HEK293 (cell line): ENCODE results near the gene LSMEM2.

ENCODE experiments used
- GLIS1 ChIP-seq: fragments of 450-650 bp; formaldehyde crosslinking; IDR thresholded peaks from 2 replicates; pipeline ENCODE4 v1.5.1; 2016; ENCODE audit warnings: missing biosample characterization, missing genetic modification characterization
- KLF10 ChIP-seq: fragments of 450-650 bp; IDR thresholded peaks from 2 replicates; pipeline ENCODE4 v1.5.1; 2018; ENCODE audit warnings: missing biosample characterization, mild to moderate bottlenecking, missing genetic modification characterization
- KLF16 ChIP-seq: fragments of 450-650 bp; formaldehyde crosslinking; IDR thresholded peaks from 2 replicates; pipeline ENCODE4 v1.5.1; 2017; ENCODE audit warnings: missing biosample characterization, missing genetic modification characterization
- KLF9 ChIP-seq: fragments of 450-650 bp; formaldehyde crosslinking; IDR thresholded peaks from 2 replicates; pipeline ENCODE4 v1.5.1; 2016; ENCODE audit warnings: missing biosample characterization, missing genetic modification characterization, low read depth
- MZF1 ChIP-seq: fragments of 450-650 bp; formaldehyde crosslinking; IDR thresholded peaks from 2 replicates; pipeline ENCODE4 v1.5.1; 2017; ENCODE audit warnings: missing biosample characterization, missing genetic modification characterization, borderline replicate concordance
- SP2 ChIP-seq: fragments of 450-650 bp; formaldehyde crosslinking; IDR thresholded peaks from 2 replicates; pipeline ENCODE4 v1.5.1; 2016; ENCODE audit warnings: missing biosample characterization, missing genetic modification characterization
- ZBTB26 ChIP-seq: fragments of 450-650 bp; formaldehyde crosslinking; optimal IDR thresholded peaks from 2 replicates; pipeline ENCODE3; 2016; ENCODE audit warnings: missing biosample characterization, mild to moderate bottlenecking, missing genetic modification characterization
- ZBTB44 ChIP-seq: fragments of 450-650 bp; IDR thresholded peaks from 2 replicates; pipeline ENCODE4 v1.5.1; 2018; ENCODE audit warnings: missing biosample characterization, mild to moderate bottlenecking, missing genetic modification characterization
- ZBTB48 ChIP-seq: fragments of 450-650 bp; formaldehyde crosslinking; IDR thresholded peaks from 2 replicates; pipeline ENCODE4 v1.5.1; 2016; ENCODE audit warnings: missing biosample characterization, missing genetic modification characterization
- ZBTB6 ChIP-seq: fragments of 450-650 bp; formaldehyde crosslinking; IDR thresholded peaks from 2 replicates; pipeline ENCODE4 v1.5.1; 2017; ENCODE audit warnings: missing biosample characterization, missing genetic modification characterization
- ZBTB8A ChIP-seq: fragments of 450-650 bp; formaldehyde crosslinking; IDR thresholded peaks from 2 replicates; pipeline ENCODE4 v1.5.1; 2016; ENCODE audit warnings: missing biosample characterization, missing genetic modification characterization
- ZFHX2 ChIP-seq: fragments of 450-650 bp; formaldehyde crosslinking; conservative IDR thresholded peaks from 2 replicates; pipeline ENCODE4 v1.5.1; 2016; ENCODE audit warnings: missing biosample characterization, missing genetic modification characterization
- ZFP69B ChIP-seq: fragments of 450-650 bp; formaldehyde crosslinking; IDR thresholded peaks from 2 replicates; pipeline ENCODE4 v1.5.1; 2016; ENCODE audit warnings: missing biosample characterization, missing genetic modification characterization
- ZIC2 ChIP-seq: fragments of 450-650 bp; formaldehyde crosslinking; IDR thresholded peaks from 2 replicates; pipeline ENCODE4 v1.5.1; 2016; ENCODE audit warnings: missing biosample characterization, missing genetic modification characterization
- ZNF10 ChIP-seq: fragments of 450-650 bp; formaldehyde crosslinking; IDR thresholded peaks from 2 replicates; pipeline ENCODE4 v1.5.1; 2017; ENCODE audit warnings: missing biosample characterization, missing genetic modification characterization
- ZNF24 ChIP-seq: fragments of 450-650 bp; formaldehyde crosslinking; IDR thresholded peaks from 2 replicates; pipeline ENCODE4 v1.5.1; 2016; ENCODE audit warnings: missing biosample characterization, missing genetic modification characterization
- ZNF266 ChIP-seq: fragments of 450-650 bp; formaldehyde crosslinking; IDR thresholded peaks from 2 replicates; pipeline ENCODE4 v1.5.1; 2016; ENCODE audit warnings: missing biosample characterization, missing genetic modification characterization, low read depth
- ZNF518A ChIP-seq: fragments of 450-650 bp; formaldehyde crosslinking; conservative IDR thresholded peaks from 2 replicates; pipeline ENCODE4 v1.5.1; 2016; ENCODE audit warnings: low read depth, missing biosample characterization, missing genetic modification characterization
- ZNF521 ChIP-seq: fragments of 450-650 bp; formaldehyde crosslinking; IDR thresholded peaks from 2 replicates; pipeline ENCODE4 v1.5.1; 2017; ENCODE audit warnings: missing biosample characterization, mild to moderate bottlenecking, missing genetic modification characterization
- ZNF571 ChIP-seq: fragments of 450-650 bp; formaldehyde crosslinking; IDR thresholded peaks from 2 replicates; pipeline ENCODE4 v1.5.0; 2017; ENCODE audit warnings: missing biosample characterization, missing genetic modification characterization
- ZNF692 ChIP-seq: fragments of 450-650 bp; formaldehyde crosslinking; IDR thresholded peaks from 2 replicates; pipeline ENCODE4 v1.5.1; 2016; ENCODE audit warnings: missing biosample characterization, missing genetic modification characterization
- ZNF76 ChIP-seq: fragments of 450-650 bp; formaldehyde crosslinking; IDR thresholded peaks from 2 replicates; pipeline ENCODE4; 2016; ENCODE audit warnings: low read depth, missing biosample characterization, missing genetic modification characterization, borderline replicate concordance
- ZNF830 ChIP-seq: fragments of 450-650 bp; IDR thresholded peaks from 2 replicates; pipeline ENCODE4 v1.5.0; 2018; ENCODE audit warnings: missing biosample characterization, missing genetic modification characterization, low read depth, mild to moderate bottlenecking, moderate library complexity
- ZSCAN30 ChIP-seq: fragments of 450-650 bp; IDR thresholded peaks from 2 replicates; pipeline ENCODE4 v1.5.1; 2018; ENCODE audit warnings: missing biosample characterization, mild to moderate bottlenecking, missing genetic modification characterization, moderate library complexity
- TF ChIP-seq, protein P1 (sequence below): fragments of 450-650 bp; formaldehyde crosslinking; IDR thresholded peaks from 2 replicates; pipeline ENCODE4 v1.5.1; 2016; ENCODE audit warnings: missing biosample characterization, missing genetic modification characterization

LSMEM2 gene

DNA sequence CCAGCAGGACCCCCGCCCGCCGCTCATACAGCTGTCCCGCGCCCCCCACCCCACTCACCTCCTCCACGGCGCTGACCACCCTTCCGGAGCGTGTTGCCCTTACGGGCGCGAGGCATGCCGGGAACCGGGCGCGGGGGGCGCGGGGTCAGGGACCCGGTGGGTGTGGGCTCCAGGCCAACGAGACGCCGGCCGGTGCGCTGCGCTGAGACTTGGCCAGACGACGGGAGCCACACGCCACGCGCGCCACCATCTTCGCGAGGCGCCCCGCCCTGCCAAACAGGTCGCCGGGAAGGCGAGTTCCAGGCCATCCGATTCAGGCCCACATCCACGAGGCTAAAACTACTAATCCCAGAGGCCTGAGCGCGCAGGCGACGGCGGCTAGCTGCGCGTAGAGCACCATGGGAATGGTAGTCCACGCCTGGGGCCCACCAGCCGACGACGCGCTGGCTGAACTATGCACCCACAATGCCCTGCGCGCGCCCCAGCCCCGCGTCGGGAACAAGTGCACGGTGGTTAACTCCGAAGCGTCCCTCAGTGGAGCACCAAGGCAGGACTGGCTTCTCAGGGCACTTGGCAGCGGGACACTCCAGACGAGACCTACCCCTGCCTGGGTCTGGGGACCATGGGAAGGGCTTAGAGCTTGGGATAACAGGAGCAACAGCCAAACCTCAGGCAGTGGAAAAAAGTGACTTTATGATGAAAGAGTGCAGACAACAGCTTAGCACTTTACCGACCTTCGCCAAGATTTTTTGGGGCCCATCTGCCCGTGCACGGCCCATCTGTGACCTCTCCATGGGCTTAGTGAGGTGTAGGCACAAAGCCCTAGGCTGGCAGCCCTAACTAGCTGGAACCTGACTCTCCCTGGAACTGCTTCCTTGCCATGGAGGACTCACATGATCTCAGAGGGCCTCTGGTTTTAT lies 13.5 kb downstream of the LSMEM2 start, which contains the start of gene IFRD2 (continued):
- TF ChIP-seq, protein P1, sequence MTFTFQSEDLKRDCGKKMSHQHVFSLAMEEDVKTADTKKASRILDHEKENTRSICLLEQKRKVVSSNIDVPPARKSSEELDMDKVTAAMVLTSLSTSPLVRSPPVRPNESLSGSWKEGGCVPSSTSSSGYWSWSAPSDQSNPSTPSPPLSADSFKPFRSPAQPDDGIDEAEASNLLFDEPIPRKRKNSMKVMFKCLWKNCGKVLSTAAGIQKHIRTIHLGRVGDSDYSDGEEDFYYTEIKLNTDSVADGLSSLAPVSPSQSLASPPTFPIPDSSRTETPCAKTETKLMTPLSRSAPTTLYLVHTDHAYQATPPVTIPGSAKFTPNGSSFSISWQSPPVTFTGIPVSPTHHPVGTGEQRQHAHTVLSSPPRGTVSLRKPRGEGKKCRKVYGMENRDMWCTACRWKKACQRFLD: peak; percentile 99
- TF ChIP-seq ZNF10 (tag by site-specific recombination): peak; percentile 62; the same call in 1 of the 2 replicates
- no peak for TF ChIP-seq ZNF571 (tag by site-specific recombination)
- TF ChIP-seq ZNF830 (tag by site-specific recombination): no peak
- peak; percentile 99 for TF ChIP-seq ZBTB26
- no peak for TF ChIP-seq ZNF521
- TF ChIP-seq GLIS1 (tag by site-specific recombination): peak; percentile 41; the same call in 1 of the 2 replicates
- TF ChIP-seq KLF16: peak; percentile 84
- TF ChIP-seq ZBTB48: peak; percentile 67; the same call in 1 of the 2 replicates
- 0 out of 2 replicates have a peak, but pooled peaks have one; percentile 38 for TF ChIP-seq ZBTB8A
- peak; percentile 85 for TF ChIP-seq ZNF24
- peak; percentile 43; the same call in 1 of the 2 replicates for TF ChIP-seq KLF10 (tag by site-specific recombination)
- TF ChIP-seq ZNF692: peak; percentile 98
- no peak for TF ChIP-seq ZBTB44
- TF ChIP-seq MZF1: no peak
- 0 out of 2 replicates have a peak, but pooled peaks have one; percentile 29 for TF ChIP-seq ZNF518A (tag by site-specific recombination)
- TF ChIP-seq ZFP69B (tag by site-specific recombination): peak; percentile 96
- peak; percentile 78 for TF ChIP-seq KLF9 (tag by site-specific recombination)
- peak; percentile 25; the same call in 1 of the 2 replicates for TF ChIP-seq ZSCAN30 (tag by site-specific recombination)
- peak; percentile 30; the same call in 1 of the 2 replicates for TF ChIP-seq ZIC2 (tag by site-specific recombination)
- peak; percentile 100 for TF ChIP-seq ZNF76 (tag by site-specific recombination)
- TF ChIP-seq ZFHX2 (tag by site-specific recombination): 0 out of 2 replicates have a peak, but pooled peaks have one; percentile 11
- TF ChIP-seq ZBTB6 (tag by site-specific recombination): no peak; the same call in 1 of the 2 replicates
- TF ChIP-seq SP2: peak; percentile 58
- no peak for TF ChIP-seq ZNF266
